Transverse colon (tissue), 4 donors: ENCODE measurements around the gene CD48.
A peak's percentile ranks its signal among the peaks of the same experiment; 100 is the strongest.
"Not testable (repeated sequence)": the region's sequence is repeated elsewhere in the genome, so short reads cannot be mapped to it uniquely, and the experiment has no call there.

Experiments
- POLR2A ChIP-seq: fragments of 450-650 bp; IDR thresholded peaks from one replicate; pipeline ENCODE4 v1.6.1; 2016; ENCODE audit warnings: antibody characterized with exemption, mild to moderate bottlenecking, moderate library complexity
- POLR2AphosphoS5 ChIP-seq, 3 donors: sonication (generic); formaldehyde crosslinking; IDR thresholded peaks; one replicate each; pipeline ENCODE4 v1.6.1; 2016; ENCODE audit warnings: antibody characterized with exemption in 3 of 3
- TF ChIP-seq, protein P1 (sequence below), 5 experiments: fragments of 200-600 bp in 3 of 5; fragments of 450-650 bp in 2 of 5; sonication (generic) in 3 of 5; IDR thresholded peaks; 1 replicate in 2 of 5; 2 replicates in 3 of 5; pipeline ENCODE4 v1.5.1; 2016 to 2017; ENCODE audit warnings: antibody characterized with exemption in 5 of 5, inconsistent platforms in 3 of 5, mild to moderate bottlenecking in 2 of 5, moderate library complexity in 1 of 5

DNA sequence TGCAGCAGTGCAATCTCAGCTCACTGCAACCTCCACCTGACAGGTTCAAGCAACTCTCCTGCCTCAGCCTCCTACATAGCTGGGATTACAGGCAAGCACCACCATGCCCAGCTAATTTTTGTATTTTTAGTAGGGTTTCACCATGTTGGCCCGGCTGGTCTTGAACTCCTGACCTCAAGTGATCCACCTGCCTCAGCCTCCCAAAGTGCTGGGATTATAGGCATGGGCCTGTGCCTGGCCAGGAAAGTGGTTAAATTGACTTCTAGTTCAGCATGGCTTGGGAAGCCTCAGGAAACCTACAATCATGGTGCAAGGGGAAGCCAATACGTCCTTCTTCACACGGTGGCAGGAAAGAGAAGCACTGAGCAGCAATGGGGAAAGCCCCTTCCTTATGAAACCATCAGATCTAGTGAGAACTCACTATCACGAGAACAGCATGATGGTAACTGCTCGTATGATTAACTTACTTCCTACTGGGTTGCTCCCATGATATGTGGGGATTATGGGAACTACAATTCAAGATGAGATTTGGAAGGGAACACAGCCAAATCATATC, 981 bp upstream of the CD48 start:
- TF ChIP-seq, protein P1, sequence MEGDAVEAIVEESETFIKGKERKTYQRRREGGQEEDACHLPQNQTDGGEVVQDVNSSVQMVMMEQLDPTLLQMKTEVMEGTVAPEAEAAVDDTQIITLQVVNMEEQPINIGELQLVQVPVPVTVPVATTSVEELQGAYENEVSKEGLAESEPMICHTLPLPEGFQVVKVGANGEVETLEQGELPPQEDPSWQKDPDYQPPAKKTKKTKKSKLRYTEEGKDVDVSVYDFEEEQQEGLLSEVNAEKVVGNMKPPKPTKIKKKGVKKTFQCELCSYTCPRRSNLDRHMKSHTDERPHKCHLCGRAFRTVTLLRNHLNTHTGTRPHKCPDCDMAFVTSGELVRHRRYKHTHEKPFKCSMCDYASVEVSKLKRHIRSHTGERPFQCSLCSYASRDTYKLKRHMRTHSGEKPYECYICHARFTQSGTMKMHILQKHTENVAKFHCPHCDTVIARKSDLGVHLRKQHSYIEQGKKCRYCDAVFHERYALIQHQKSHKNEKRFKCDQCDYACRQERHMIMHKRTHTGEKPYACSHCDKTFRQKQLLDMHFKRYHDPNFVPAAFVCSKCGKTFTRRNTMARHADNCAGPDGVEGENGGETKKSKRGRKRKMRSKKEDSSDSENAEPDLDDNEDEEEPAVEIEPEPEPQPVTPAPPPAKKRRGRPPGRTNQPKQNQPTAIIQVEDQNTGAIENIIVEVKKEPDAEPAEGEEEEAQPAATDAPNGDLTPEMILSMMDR (IDR thresholded peaks at IDR 0.05) = not testable (repeated sequence)
- not testable (repeated sequence) for TF ChIP-seq POLR2A
- peak in 1 of 3 donors; percentile 51 for TF ChIP-seq POLR2AphosphoS5 (IDR thresholded peaks at IDR 0.05)
